ELF-1 (cell line): ENCODE results near the gene FSTL4.

Experiments
- DNase-seq: peaks from one replicate; pipeline ENCODE4 v3.0.0-alpha.2; 2016; ENCODE audit warnings: low read depth, low spot score

Gene FSTL4

DNA sequence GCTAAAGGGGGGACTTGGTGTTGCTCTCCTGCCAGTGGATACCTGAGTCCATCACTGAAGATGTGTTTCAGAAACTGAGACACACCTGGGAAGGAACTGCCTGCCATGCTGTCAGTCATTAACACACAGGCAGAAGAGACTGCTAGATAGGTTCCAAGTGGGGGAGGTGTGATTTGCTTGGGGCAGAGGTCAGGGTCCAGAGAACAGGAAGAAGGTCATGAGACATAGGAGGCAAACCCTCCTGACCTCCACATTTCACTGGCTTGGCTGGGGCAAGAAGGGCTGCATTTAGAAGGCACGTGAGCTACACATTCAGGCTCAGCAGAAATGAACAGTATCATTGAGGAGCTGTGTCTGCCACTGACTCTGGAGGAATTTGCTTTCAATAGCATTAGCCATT, 344.7 kb downstream of the FSTL4 start:
- no peak for DNase-seq

DNA sequence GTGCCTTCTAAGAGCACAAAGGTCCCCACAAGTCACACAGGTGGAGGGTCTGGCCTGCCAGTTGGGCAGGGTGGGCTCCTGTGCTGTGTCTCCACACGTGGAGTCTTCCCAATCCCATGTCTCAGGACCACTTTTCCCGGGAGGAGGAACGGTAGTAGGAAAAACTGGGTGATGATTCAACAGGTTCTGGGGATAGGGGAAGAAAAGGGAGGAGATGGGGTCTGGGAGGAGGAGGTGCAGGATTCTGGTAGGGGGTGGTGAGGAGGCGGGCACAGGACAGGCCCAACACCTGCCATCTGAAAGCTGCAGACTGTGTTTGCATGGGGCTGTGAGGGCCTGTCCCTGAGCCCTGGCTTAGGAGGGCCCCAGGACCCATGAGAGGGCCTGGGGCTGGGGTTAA, 345.4 kb downstream of the FSTL4 start:
- no peak for DNase-seq

DNA sequence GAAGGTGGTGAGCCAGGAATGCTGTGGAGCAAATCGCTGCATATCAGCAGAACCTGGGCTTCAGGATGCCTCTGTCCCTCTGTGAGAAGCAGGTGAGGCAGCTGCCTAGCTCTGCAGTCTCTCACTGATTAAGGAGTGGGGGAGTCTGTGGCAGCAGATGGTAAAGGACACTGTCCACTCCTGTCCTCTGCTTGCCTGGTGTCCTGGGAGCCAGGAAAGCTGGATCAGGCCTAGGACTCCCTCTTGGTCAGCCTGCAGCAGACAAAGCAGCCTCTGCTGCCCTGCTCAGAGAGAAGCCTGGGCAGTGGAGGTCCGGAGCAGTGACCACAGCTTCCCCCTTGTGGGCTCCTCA, 345.8 kb downstream of the FSTL4 start:
- DNase-seq = no peak

- DNase-seq = no peak
Measured at GRCh38 chr5:133265720-133266526, 346.4 kb downstream of the FSTL4 start.

GRCh38 chr5:133265257-133265656, 347.1 kb downstream of the FSTL4 start:
- DNase-seq = no peak

- no peak for DNase-seq
Measured at GRCh38 chr5:133262690-133263089, 349.7 kb downstream of the FSTL4 start.

DNA sequence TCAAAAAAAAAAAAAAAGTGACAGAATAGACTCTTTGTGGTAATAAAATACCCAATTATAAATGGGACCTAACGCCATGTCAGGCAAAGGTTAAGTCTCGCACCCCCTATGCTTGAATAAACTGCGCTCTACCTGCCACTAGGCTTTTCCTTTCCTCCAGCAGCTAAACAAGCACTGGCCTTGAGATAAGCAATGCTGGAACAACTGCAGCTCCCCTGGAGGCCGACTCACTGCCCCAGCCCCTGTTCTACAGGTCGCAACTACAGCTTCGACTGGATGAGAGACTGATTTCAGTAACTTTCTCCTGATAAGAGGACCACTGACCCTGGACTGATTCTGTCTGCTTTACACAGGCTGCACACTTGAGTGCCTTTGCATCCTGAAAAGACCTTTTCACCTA, 350.3 kb downstream of the FSTL4 start:
- peak; percentile 23 for DNase-seq

- no peak for DNase-seq
Measured at GRCh38 chr5:133260715-133261114, 351.6 kb downstream of the FSTL4 start.

GRCh38 chr5:133259199-133259997, 352.9 kb downstream of the FSTL4 start:
- DNase-seq = no peak

GRCh38 chr5:133257977-133258376, 354.4 kb downstream of the FSTL4 start:
- no peak for DNase-seq

DNA sequence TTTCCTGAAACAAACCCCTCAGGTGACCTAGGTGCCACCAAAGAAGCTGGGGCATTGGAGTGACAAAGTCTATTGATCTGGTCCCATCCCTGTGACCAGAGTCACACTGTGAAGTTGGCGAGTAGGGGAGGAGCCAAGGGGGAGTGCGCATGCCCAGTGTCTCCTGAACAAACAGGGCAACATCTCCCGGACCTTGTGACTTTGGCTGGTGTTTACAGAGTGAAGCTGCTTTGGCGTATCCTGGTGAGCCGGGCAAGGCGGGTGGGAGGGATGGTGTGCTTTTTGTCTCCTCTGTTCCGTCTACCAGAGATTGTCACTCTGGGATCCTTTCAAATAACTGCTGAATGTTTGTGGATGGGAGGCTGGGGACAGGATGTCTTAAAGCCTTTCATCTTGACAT, 356.1 kb downstream of the FSTL4 start:
- DNase-seq = no peak

DNA sequence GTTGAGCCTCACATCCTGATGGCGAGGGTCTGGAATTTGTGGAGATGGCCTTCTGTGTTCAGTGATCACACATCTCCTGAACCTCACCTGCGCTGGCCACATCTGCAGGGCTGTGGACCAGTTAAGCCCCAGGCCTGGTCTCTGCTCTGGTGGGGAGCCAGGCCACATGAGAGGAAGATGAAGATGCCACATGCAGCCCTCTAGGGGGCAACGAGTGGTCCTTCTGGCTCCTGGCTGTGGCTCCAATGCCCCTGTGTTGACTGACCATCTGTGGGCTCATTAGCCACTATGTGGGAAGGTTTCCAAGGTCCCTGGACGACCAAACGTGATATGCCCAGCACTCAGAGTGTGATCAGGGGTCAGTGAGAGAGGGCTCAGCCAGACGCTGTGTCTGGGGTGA, 357.5 kb downstream of the FSTL4 start:
- DNase-seq = no peak

- no peak for DNase-seq
Measured at GRCh38 chr5:133253671-133254070, 358.7 kb downstream of the FSTL4 start.

DNA sequence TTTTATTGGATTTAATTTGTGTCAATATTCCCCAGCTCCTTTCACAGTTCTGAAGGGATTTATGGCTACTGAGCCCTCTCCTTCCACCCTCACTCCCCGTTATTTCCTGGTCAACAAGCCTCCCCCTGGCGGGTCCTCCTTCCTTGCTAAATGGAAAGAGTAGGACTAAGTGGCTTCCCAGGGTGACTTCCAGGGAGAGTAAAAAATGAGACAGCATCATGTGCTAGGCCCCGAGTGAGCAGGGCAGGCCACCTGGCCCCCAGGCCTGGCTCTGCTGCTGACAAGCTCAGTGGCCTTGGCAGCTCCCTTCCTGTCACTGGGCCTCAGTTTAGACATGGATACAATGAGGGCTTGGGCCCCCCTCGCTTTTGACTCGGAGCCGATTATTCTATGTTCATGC, 359.3 kb downstream of the FSTL4 start:
- DNase-seq = no peak

DNA sequence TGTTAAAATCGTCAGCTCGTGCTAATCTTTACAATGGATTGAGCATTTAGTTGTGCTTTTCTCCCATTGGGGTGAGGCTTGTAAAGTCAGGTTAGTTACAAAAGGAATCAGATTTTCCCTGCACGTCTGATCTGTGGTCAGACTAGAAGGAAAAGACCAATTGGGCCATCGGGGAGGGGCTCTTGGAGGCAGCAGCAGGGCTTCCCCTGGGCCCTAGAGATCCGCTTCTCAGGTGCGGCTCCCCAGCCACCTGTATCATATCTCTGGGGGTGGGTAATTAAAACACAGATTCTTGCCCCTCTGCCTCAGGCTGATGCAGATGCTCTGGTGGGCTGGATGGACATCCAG, 360.2 kb downstream of the FSTL4 start:
- DNase-seq = no peak

- no peak for DNase-seq
Measured at GRCh38 chr5:133251296-133252132, 360.8 kb downstream of the FSTL4 start.

GRCh38 chr5:133250527-133250926, 361.8 kb downstream of the FSTL4 start:
- no peak for DNase-seq

DNA sequence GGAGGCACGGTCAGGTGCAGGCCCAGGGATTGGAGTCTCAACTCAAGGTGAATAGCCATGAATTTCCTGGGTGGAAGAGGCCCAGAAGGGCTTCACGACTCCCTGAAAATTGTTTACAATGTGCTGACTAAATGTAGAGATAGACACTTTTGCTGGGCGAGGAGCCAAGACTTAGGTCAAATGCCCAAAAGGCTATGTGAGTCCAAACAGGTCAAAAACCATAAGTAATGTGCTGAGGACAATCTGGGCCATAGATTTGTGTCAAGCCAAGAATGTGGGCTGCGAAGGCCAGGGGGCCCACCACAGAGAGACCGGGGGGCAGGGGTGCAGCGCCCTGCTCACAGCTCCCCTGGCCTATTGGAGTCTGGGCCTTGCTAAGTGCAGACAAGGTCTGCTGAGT, 362.7 kb downstream of the FSTL4 start:
- DNase-seq = no peak

DNA sequence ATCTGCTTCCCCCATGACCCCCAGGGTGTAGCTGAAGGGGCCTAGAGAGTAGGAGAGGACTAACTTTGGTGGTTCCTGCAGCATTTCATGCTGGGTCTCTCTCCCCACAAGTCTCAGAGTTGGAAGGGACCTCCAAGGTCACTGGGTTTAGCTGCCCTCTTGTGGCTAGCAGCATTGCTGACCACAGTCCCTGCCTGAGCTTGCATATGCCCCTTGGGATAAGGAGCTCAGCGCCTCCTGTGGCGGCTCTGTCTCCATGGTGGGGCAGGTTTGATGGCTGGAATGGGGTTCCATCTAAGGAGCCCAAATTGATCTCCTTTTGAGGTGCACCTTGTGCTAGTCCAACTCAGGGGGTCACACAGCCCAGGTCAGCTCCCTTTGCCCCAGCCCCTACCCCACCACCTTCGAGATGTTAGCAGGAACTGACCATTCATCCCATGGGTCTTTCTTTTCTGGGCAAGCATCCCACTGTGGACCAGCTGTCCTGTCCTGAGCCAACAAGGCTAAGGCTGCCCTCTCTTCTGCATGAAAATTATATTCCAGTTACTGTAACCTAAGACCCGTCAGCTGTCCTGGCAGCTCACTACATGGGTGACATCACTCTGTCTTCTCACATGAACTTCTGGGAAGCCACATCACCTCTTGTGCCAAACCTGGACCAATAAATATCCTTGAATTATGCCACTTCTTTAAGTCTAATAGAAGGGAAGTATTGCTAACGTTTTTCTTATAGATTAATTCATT, 364.3 kb downstream of the FSTL4 start:
- peak; percentile 68 for DNase-seq

DNA sequence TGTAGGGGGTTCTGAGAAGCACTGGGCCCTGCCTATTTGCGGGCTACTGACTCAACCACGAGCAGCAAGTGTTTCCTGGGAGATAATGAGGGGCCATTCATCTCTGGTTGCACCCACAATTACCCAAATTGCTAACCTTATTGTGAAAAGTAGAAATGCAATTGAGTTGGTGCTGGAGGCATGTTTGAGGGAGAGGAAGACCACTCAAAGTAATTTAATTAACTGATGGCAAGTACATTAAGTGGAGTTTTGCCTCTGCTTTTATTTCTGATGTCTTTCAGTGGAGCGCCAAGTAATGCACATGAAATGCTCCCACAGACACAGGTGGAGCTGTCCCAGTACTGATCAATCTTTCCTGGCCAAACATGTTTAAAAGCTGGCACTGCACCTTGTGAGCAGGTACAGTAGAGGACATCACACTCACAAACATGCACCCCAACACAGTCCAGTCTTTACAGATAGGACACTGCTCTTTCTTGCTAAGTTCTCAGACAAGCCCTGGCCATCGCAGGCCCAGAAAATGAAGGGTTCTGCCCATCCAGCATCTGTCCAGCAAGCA, 365.1 kb downstream of the FSTL4 start:
- DNase-seq = no peak
